ENCODE measurements around the gene SLCO1A2.

SLCO1A2 gene

GRCh38 chr12:21324551-21324950, 10.2 kb downstream of the SLCO1A2 start:
- H3K4me3 ChIP-seq (ENCODE audit: low read depth, low read length) = no peak overlapping the region
- DNase-seq (ENCODE audit: low read depth) = no peak
- no peak for TF ChIP-seq POLR2A (IDR thresholded peaks at IDR 0.05; ENCODE audit: extremely low read depth, insufficient read length)
- no peak for TF ChIP-seq MYC (IDR thresholded peaks at IDR 0.05; ENCODE audit: low read depth, low read length)
- TF ChIP-seq MAX (IDR thresholded peaks at IDR 0.05; ENCODE audit: low read depth, low read length) = no peak
- TF ChIP-seq, protein P1, sequence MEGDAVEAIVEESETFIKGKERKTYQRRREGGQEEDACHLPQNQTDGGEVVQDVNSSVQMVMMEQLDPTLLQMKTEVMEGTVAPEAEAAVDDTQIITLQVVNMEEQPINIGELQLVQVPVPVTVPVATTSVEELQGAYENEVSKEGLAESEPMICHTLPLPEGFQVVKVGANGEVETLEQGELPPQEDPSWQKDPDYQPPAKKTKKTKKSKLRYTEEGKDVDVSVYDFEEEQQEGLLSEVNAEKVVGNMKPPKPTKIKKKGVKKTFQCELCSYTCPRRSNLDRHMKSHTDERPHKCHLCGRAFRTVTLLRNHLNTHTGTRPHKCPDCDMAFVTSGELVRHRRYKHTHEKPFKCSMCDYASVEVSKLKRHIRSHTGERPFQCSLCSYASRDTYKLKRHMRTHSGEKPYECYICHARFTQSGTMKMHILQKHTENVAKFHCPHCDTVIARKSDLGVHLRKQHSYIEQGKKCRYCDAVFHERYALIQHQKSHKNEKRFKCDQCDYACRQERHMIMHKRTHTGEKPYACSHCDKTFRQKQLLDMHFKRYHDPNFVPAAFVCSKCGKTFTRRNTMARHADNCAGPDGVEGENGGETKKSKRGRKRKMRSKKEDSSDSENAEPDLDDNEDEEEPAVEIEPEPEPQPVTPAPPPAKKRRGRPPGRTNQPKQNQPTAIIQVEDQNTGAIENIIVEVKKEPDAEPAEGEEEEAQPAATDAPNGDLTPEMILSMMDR (IDR thresholded peaks at IDR 0.05; ENCODE audit: low read depth, low read length) = no peak

DNA sequence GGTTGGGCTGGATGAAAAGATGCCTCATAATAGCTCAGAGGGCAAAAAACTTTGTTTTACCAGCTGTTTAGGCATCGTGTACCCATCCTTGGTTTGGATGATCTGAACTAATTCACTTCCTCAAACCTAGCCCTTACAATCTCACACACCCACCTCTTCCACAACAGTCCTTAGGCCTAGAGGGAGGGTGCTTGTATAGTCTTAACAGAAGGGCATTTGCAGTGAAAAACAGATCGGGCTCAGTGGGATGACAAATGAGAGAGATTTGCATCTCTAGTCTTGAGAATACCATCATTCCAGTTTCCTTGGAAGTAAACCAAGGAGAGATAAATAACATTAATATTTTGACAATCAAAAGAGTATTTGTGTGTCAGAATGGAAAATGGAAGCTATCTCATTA, 11.0 kb downstream of the SLCO1A2 start:
- DNase-seq (ENCODE audit: low read depth) = no peak
- TF ChIP-seq MYC (IDR thresholded peaks at IDR 0.05; ENCODE audit: low read depth, low read length) = no peak
- no peak for TF ChIP-seq POLR2A (IDR thresholded peaks at IDR 0.05; ENCODE audit: extremely low read depth, insufficient read length)
- no peak for TF ChIP-seq MAX (IDR thresholded peaks at IDR 0.05; ENCODE audit: low read depth, low read length)
- TF ChIP-seq, protein P1 (IDR thresholded peaks at IDR 0.05; ENCODE audit: low read depth, low read length) = no peak
- H3K4me3 ChIP-seq (ENCODE audit: low read depth, low read length) = no peak overlapping the region

GRCh38 chr12:21308785-21309184, 25.9 kb downstream of the SLCO1A2 start:
- TF ChIP-seq MYC (IDR thresholded peaks at IDR 0.05; ENCODE audit: low read depth, low read length) (no peak), MAX (IDR thresholded peaks at IDR 0.05; ENCODE audit: low read depth, low read length) (no peak), POLR2A (IDR thresholded peaks at IDR 0.05; ENCODE audit: extremely low read depth, insufficient read length) (no peak)
- TF ChIP-seq, protein P1 (IDR thresholded peaks at IDR 0.05; ENCODE audit: low read depth, low read length) = no peak
- H3K4me3 ChIP-seq (ENCODE audit: low read depth, low read length) = no peak overlapping the region
- DNase-seq (ENCODE audit: low read depth) = no peak

DNA sequence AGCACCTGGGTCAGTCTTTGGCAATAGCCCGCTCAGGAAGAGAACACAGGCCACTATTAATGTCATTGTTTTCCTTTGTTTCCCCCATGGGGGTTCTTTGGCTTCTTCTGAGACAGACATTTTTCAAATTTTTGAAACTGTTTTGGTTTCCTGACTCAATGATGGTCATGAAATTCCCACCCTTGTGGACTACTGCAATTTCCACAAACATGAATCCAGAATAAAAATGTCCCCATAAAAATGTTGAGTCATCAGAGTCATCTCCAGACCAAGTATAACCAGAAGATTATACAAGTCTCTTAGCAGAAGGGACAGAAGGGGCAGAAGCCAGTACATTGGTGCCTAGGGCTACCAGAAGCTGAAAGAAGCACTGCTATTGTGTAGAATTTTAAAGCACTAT, 29.1 kb downstream of the SLCO1A2 start:
- no peak for DNase-seq (ENCODE audit: low read depth)
- H3K4me3 ChIP-seq (ENCODE audit: low read depth, low read length) = no peak overlapping the region
- no peak for TF ChIP-seq MAX (IDR thresholded peaks at IDR 0.05; ENCODE audit: low read depth, low read length)
- TF ChIP-seq POLR2A (IDR thresholded peaks at IDR 0.05; ENCODE audit: extremely low read depth, insufficient read length) = no peak
- TF ChIP-seq, protein P1 (IDR thresholded peaks at IDR 0.05; ENCODE audit: low read depth, low read length) = no peak
- TF ChIP-seq MYC (IDR thresholded peaks at IDR 0.05; ENCODE audit: low read depth, low read length) = no peak

- TF ChIP-seq, protein P1 (IDR thresholded peaks at IDR 0.05; ENCODE audit: low read depth, low read length) = no peak
- TF ChIP-seq POLR2A (IDR thresholded peaks at IDR 0.05; ENCODE audit: extremely low read depth, insufficient read length) = no peak
- no peak for TF ChIP-seq MAX (IDR thresholded peaks at IDR 0.05; ENCODE audit: low read depth, low read length)
- no peak for TF ChIP-seq MYC (IDR thresholded peaks at IDR 0.05; ENCODE audit: low read depth, low read length)
- H3K4me3 ChIP-seq (ENCODE audit: low read depth, low read length) = no peak overlapping the region
- no peak for DNase-seq (ENCODE audit: low read depth)
Measured at GRCh38 chr12:21300632-21301031, 34.1 kb downstream of the SLCO1A2 start.
